ENCODE measurements around the gene ZMAT5.

GRCh38 chr22:29814003-29814402 is 47.2 kb upstream of the ZMAT5 start:
- TF ChIP-seq USF2 (CRISPR knock-in tag; IDR thresholded peaks at IDR 0.05) (no peak), RELA (CRISPR knock-in tag; IDR thresholded peaks at IDR 0.05; ENCODE audit: borderline replicate concordance) (no peak), ZMAT4 (CRISPR knock-in tag; IDR thresholded peaks at IDR 0.05) (no peak), GRHL2 (CRISPR knock-in tag; IDR thresholded peaks at IDR 0.05; ENCODE audit: insufficient replicate concordance, severe bottlenecking) (no peak), JUN (CRISPR knock-in tag; IDR thresholded peaks at IDR 0.05) (no peak), OVOL2 (CRISPR knock-in tag; IDR thresholded peaks at IDR 0.05; ENCODE audit: borderline replicate concordance) (no peak), ZNF232 (CRISPR knock-in tag; IDR thresholded peaks at IDR 0.05) (no peak), ESRRA (CRISPR knock-in tag; IDR thresholded peaks at IDR 0.05; ENCODE audit: borderline replicate concordance) (no peak), ZNF423 (CRISPR knock-in tag; IDR thresholded peaks at IDR 0.05) (no peak), ATF6 (CRISPR knock-in tag; IDR thresholded peaks at IDR 0.05) (no peak)
- TF ChIP-seq, protein P1, sequence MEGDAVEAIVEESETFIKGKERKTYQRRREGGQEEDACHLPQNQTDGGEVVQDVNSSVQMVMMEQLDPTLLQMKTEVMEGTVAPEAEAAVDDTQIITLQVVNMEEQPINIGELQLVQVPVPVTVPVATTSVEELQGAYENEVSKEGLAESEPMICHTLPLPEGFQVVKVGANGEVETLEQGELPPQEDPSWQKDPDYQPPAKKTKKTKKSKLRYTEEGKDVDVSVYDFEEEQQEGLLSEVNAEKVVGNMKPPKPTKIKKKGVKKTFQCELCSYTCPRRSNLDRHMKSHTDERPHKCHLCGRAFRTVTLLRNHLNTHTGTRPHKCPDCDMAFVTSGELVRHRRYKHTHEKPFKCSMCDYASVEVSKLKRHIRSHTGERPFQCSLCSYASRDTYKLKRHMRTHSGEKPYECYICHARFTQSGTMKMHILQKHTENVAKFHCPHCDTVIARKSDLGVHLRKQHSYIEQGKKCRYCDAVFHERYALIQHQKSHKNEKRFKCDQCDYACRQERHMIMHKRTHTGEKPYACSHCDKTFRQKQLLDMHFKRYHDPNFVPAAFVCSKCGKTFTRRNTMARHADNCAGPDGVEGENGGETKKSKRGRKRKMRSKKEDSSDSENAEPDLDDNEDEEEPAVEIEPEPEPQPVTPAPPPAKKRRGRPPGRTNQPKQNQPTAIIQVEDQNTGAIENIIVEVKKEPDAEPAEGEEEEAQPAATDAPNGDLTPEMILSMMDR (IDR thresholded peaks at IDR 0.05), result no peak
- TF ChIP-seq, protein P2, sequence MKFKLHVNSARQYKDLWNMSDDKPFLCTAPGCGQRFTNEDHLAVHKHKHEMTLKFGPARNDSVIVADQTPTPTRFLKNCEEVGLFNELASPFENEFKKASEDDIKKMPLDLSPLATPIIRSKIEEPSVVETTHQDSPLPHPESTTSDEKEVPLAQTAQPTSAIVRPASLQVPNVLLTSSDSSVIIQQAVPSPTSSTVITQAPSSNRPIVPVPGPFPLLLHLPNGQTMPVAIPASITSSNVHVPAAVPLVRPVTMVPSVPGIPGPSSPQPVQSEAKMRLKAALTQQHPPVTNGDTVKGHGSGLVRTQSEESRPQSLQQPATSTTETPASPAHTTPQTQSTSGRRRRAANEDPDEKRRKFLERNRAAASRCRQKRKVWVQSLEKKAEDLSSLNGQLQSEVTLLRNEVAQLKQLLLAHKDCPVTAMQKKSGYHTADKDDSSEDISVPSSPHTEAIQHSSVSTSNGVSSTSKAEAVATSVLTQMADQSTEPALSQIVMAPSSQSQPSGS (CRISPR knock-in tag; IDR thresholded peaks at IDR 0.05; ENCODE audit: borderline replicate concordance, low read depth), result no peak
- TF ChIP-seq, protein P3, sequence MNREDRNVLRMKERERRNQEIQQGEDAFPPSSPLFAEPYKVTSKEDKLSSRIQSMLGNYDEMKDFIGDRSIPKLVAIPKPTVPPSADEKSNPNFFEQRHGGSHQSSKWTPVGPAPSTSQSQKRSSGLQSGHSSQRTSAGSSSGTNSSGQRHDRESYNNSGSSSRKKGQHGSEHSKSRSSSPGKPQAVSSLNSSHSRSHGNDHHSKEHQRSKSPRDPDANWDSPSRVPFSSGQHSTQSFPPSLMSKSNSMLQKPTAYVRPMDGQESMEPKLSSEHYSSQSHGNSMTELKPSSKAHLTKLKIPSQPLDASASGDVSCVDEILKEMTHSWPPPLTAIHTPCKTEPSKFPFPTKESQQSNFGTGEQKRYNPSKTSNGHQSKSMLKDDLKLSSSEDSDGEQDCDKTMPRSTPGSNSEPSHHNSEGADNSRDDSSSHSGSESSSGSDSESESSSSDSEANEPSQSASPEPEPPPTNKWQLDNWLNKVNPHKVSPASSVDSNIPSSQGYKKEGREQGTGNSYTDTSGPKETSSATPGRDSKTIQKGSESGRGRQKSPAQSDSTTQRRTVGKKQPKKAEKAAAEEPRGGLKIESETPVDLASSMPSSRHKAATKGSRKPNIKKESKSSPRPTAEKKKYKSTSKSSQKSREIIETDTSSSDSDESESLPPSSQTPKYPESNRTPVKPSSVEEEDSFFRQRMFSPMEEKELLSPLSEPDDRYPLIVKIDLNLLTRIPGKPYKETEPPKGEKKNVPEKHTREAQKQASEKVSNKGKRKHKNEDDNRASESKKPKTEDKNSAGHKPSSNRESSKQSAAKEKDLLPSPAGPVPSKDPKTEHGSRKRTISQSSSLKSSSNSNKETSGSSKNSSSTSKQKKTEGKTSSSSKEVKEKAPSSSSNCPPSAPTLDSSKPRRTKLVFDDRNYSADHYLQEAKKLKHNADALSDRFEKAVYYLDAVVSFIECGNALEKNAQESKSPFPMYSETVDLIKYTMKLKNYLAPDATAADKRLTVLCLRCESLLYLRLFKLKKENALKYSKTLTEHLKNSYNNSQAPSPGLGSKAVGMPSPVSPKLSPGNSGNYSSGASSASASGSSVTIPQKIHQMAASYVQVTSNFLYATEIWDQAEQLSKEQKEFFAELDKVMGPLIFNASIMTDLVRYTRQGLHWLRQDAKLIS (CRISPR knock-in tag; IDR thresholded peaks at IDR 0.05; ENCODE audit: borderline replicate concordance), result no peak
- TF ChIP-seq, protein P4, sequence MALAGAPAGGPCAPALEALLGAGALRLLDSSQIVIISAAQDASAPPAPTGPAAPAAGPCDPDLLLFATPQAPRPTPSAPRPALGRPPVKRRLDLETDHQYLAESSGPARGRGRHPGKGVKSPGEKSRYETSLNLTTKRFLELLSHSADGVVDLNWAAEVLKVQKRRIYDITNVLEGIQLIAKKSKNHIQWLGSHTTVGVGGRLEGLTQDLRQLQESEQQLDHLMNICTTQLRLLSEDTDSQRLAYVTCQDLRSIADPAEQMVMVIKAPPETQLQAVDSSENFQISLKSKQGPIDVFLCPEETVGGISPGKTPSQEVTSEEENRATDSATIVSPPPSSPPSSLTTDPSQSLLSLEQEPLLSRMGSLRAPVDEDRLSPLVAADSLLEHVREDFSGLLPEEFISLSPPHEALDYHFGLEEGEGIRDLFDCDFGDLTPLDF (CRISPR knock-in tag; IDR thresholded peaks at IDR 0.05), result no peak

Data from WTC11 (cell line).